ENCODE data around the gene BMPER. TPM values are rescaled to one million over a fixed set of nuclear protein-coding genes. Genes with fewer than 3 reads are reported as not detected.

BMPER gene
- total RNA-seq, 1 experiment from 2014 or later, result 0.50 TPM

- no peaks in the 10 kb centered on the region for H3K36me3 ChIP-seq (ENCODE audit: low read depth)
- no peaks in the 10 kb centered on the region for H3K9me3 ChIP-seq (ENCODE audit: insufficient read depth, low read depth)
- no peaks in the 10 kb centered on the region for H3K4me1 ChIP-seq (replicated peaks; ENCODE audit: insufficient read depth)
- H2AFZ ChIP-seq, result no peak overlapping the region
- no peak for TF ChIP-seq CTCF (conservative IDR thresholded peaks at IDR 0.05)
- no peak for TF ChIP-seq EZH2 (IDR thresholded peaks at IDR 0.05; ENCODE audit: low read depth)
- no peaks in the 10 kb centered on the region for H3K27me3 ChIP-seq (ENCODE audit: insufficient read depth, low read depth)
- CTCF ChIA-PET, result no interaction called here
- H3F3A ChIP-seq (ENCODE audit: insufficient read depth, low read depth), result no peaks in the 10 kb centered on the region
- H4K20me1 ChIP-seq (ENCODE audit: insufficient read depth), result no peaks in the 10 kb centered on the region
- POLR2A ChIA-PET (ENCODE audit: unreplicated experiment), result no interaction called here
- H3K4me2 ChIP-seq, result no peak overlapping the region
- H3K4me3 ChIP-seq, result no peak overlapping the region
- no peak overlapping the region for H3K27ac ChIP-seq
- no peak for DNase-seq
- intact Hi-C loops (cut with micrococcal nuclease; ENCODE audit: unreplicated experiment), result no loop called here
- no peaks in the 10 kb centered on the region for H3K79me2 ChIP-seq (ENCODE audit: low read depth)
- H3K9me2 ChIP-seq (ENCODE audit: insufficient read depth), result no peaks in the 10 kb centered on the region; the same call in 1 of the 2 replicates
- no TSS peak for BruUV-seq (replicated peaks)
These were observed 282.5 kb downstream of the BMPER start for GRCh38 chr7:34187798-34188307.

GRCh38 chr7:34189031-34189430 is 283.7 kb downstream of the BMPER start:
- CTCF ChIA-PET, result no interaction called here
- Histone ChIP-seq H4K20me1 (ENCODE audit: insufficient read depth) (no peaks in the 10 kb centered on the region), H3K4me2 (no peak overlapping the region), H3K9me2 (ENCODE audit: insufficient read depth) (no peaks in the 10 kb centered on the region; the same call in 1 of the 2 replicates), H3K9me3 (ENCODE audit: insufficient read depth, low read depth) (no peaks in the 10 kb centered on the region), H3K27me3 (ENCODE audit: insufficient read depth, low read depth) (no peaks in the 10 kb centered on the region), H3K4me3 (no peak overlapping the region), H2AFZ (no peak overlapping the region), H3K36me3 (ENCODE audit: low read depth) (no peaks in the 10 kb centered on the region), H3K4me1 (replicated peaks; ENCODE audit: insufficient read depth) (no peaks in the 10 kb centered on the region), H3K79me2 (ENCODE audit: low read depth) (no peaks in the 10 kb centered on the region), H3F3A (ENCODE audit: insufficient read depth, low read depth) (no peaks in the 10 kb centered on the region), H3K27ac (no peak overlapping the region)
- TF ChIP-seq EZH2 (IDR thresholded peaks at IDR 0.05; ENCODE audit: low read depth), result no peak
- BruUV-seq (replicated peaks), result no TSS peak
- POLR2A ChIA-PET (ENCODE audit: unreplicated experiment), result no interaction called here
- no peak for DNase-seq
- intact Hi-C loops (cut with micrococcal nuclease; ENCODE audit: unreplicated experiment), result no loop called here

- BruUV-seq (replicated peaks), result no TSS peak
- Histone ChIP-seq H3K27ac (no peak overlapping the region), H3K4me3 (no peak overlapping the region), H3K79me2 (ENCODE audit: low read depth) (no peaks in the 10 kb centered on the region), H3F3A (ENCODE audit: insufficient read depth, low read depth) (no peaks in the 10 kb centered on the region), H2AFZ (no peak overlapping the region), H3K9me3 (ENCODE audit: insufficient read depth, low read depth) (no peaks in the 10 kb centered on the region), H3K4me1 (replicated peaks; ENCODE audit: insufficient read depth) (no peaks in the 10 kb centered on the region), H3K4me2 (no peak overlapping the region), H4K20me1 (ENCODE audit: insufficient read depth) (no peaks in the 10 kb centered on the region), H3K36me3 (ENCODE audit: low read depth) (no peaks in the 10 kb centered on the region), H3K27me3 (ENCODE audit: insufficient read depth, low read depth) (no peaks in the 10 kb centered on the region), H3K9me2 (ENCODE audit: insufficient read depth) (no peaks in the 10 kb centered on the region)
- intact Hi-C loops (cut with micrococcal nuclease; ENCODE audit: unreplicated experiment), result no loop called here
- CTCF ChIA-PET, result no interaction called here
- POLR2A ChIA-PET (ENCODE audit: unreplicated experiment), result no interaction called here
- DNase-seq, result no peak
- TF ChIP-seq EZH2 (IDR thresholded peaks at IDR 0.05; ENCODE audit: low read depth) (no peak), CTCF (conservative IDR thresholded peaks at IDR 0.05) (no peak)
These were observed 285.0 kb downstream of the BMPER start for GRCh38 chr7:34190299-34190698.

GRCh38 chr7:34191162-34191561 is 285.8 kb downstream of the BMPER start:
- no TSS peak for BruUV-seq (replicated peaks)
- no peaks in the 10 kb centered on the region for H3K27me3 ChIP-seq (ENCODE audit: insufficient read depth, low read depth)
- no peaks in the 10 kb centered on the region for H3F3A ChIP-seq (ENCODE audit: insufficient read depth, low read depth)
- H3K4me1 ChIP-seq (replicated peaks; ENCODE audit: insufficient read depth), result no peaks in the 10 kb centered on the region
- POLR2A ChIA-PET (ENCODE audit: unreplicated experiment), result no interaction called here
- no peaks in the 10 kb centered on the region for H4K20me1 ChIP-seq (ENCODE audit: insufficient read depth)
- no peaks in the 10 kb centered on the region for H3K9me2 ChIP-seq (ENCODE audit: insufficient read depth)
- no peak overlapping the region for H2AFZ ChIP-seq
- H3K36me3 ChIP-seq (ENCODE audit: low read depth), result no peaks in the 10 kb centered on the region
- H3K9me3 ChIP-seq (ENCODE audit: insufficient read depth, low read depth), result no peaks in the 10 kb centered on the region
- DNase-seq, result no peak
- no peak for TF ChIP-seq CTCF (conservative IDR thresholded peaks at IDR 0.05)
- no peak for TF ChIP-seq EZH2 (IDR thresholded peaks at IDR 0.05; ENCODE audit: low read depth)
- H3K27ac ChIP-seq, result no peak overlapping the region
- H3K4me2 ChIP-seq, result no peak overlapping the region
- CTCF ChIA-PET, result no interaction called here
- no peak overlapping the region for H3K4me3 ChIP-seq
- H3K79me2 ChIP-seq (ENCODE audit: low read depth), result no peaks in the 10 kb centered on the region
- intact Hi-C loops (cut with micrococcal nuclease; ENCODE audit: unreplicated experiment), result no loop called here
